SK-N-SH treated with all-trans-retinoic acid at 6 μM for 48 hours (cell line): ENCODE data around the gene MYH3.

ENCODE experiments used
- BACH2 ChIP-seq: fragments of 250-450 bp; sonication (Bioruptor Pico); IDR thresholded peaks from 2 replicates; pipeline ENCODE4 v1.9.0; 2021; ENCODE audit warnings: mild to moderate bottlenecking, borderline replicate concordance
- CSDC2 ChIP-seq: fragments of 250-450 bp; sonication (Bioruptor Pico); IDR thresholded peaks from 2 replicates; pipeline ENCODE4 v1.5.0; 2020; ENCODE audit warnings: mild to moderate bottlenecking, moderate library complexity
- ISL1 ChIP-seq: fragments of 250-450 bp; sonication (Bioruptor Pico); IDR thresholded peaks from 2 replicates; pipeline ENCODE4 v2.1.2; 2022; ENCODE audit warnings: mild to moderate bottlenecking, moderate library complexity
- PPARA ChIP-seq: fragments of 250-450 bp; sonication (Bioruptor Pico); IDR thresholded peaks from 2 replicates; pipeline ENCODE4 v1.5.0; 2020; ENCODE audit warnings: mild to moderate bottlenecking, borderline replicate concordance
- RARB ChIP-seq: fragments of 250-450 bp; sonication (Bioruptor Pico); IDR thresholded peaks from 2 replicates; pipeline ENCODE4 v1.8.0; 2021; ENCODE audit warnings: mild to moderate bottlenecking, moderate library complexity
- SNAI2 ChIP-seq: fragments of 250-450 bp; sonication (Bioruptor Pico); IDR thresholded peaks from 2 replicates; pipeline ENCODE4 v1.5.0; 2020; ENCODE audit warnings: mild to moderate bottlenecking, moderate library complexity
- ZC3H10 ChIP-seq: fragments of 250-450 bp; sonication (Bioruptor Pico); IDR thresholded peaks from 2 replicates; pipeline ENCODE4 v1.5.1; 2021; ENCODE audit warnings: mild to moderate bottlenecking, moderate library complexity
- ZFP3 ChIP-seq: fragments of 250-450 bp; sonication (Bioruptor Pico); IDR thresholded peaks from 2 replicates; pipeline ENCODE4 v1.5.0; 2020; ENCODE audit warnings: mild to moderate bottlenecking, moderate library complexity
- ZFP30 ChIP-seq: fragments of 450-650 bp; formaldehyde crosslinking; IDR thresholded peaks from 2 replicates; pipeline ENCODE4 v1.5.0; 2022; ENCODE audit warnings: mild to moderate bottlenecking, moderate library complexity
- ZNF70 ChIP-seq: fragments of 450-650 bp; formaldehyde crosslinking; IDR thresholded peaks from 2 replicates; pipeline ENCODE4 v1.5.0; 2020; ENCODE audit warnings: mild to moderate bottlenecking, moderate library complexity
- TF ChIP-seq, protein P1 (sequence below): fragments of 250-450 bp; sonication (Bioruptor Pico); IDR thresholded peaks from 2 replicates; pipeline ENCODE4 v1.8.0; 2020; ENCODE audit warnings: mild to moderate bottlenecking, moderate library complexity, borderline replicate concordance
- TF ChIP-seq, protein P2 (sequence below): fragments of 250-450 bp; sonication (Bioruptor Pico); IDR thresholded peaks from 2 replicates; pipeline ENCODE4 v1.5.0; 2020; ENCODE audit warnings: mild to moderate bottlenecking, moderate library complexity

DNA sequence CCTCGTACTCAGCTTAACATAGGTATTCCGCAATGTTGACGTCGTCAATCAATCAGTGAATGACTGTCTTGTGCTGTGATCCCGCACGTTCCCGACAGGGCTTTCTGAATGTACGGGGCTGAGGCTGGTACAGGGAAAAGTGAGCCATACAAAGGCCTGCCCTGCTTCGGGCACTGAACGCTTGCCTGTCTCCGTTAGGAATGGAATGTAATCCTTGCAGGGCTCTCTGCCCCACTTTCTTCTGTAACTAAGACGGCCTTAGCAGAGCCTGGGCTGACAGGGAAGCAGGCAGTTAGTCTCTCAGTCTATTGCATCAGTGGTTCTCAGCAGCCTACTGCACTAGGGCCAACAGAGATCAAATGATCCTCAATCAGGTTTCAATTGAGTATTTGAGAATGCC is 16.2 kb upstream of the MYH3 start:
- TF ChIP-seq, protein P1, sequence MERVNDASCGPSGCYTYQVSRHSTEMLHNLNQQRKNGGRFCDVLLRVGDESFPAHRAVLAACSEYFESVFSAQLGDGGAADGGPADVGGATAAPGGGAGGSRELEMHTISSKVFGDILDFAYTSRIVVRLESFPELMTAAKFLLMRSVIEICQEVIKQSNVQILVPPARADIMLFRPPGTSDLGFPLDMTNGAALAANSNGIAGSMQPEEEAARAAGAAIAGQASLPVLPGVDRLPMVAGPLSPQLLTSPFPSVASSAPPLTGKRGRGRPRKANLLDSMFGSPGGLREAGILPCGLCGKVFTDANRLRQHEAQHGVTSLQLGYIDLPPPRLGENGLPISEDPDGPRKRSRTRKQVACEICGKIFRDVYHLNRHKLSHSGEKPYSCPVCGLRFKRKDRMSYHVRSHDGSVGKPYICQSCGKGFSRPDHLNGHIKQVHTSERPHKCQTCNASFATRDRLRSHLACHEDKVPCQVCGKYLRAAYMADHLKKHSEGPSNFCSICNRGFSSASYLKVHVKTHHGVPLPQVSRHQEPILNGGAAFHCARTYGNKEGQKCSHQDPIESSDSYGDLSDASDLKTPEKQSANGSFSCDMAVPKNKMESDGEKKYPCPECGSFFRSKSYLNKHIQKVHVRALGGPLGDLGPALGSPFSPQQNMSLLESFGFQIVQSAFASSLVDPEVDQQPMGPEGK (CRISPR knock-in tag) = no peak
- TF ChIP-seq ZC3H10 (no peak), ISL1 (CRISPR knock-in tag) (no peak), ZNF70 (CRISPR knock-in tag) (no peak), RARB (CRISPR knock-in tag) (no peak), ZFP3 (CRISPR knock-in tag) (no peak), ZFP30 (CRISPR knock-in tag) (no peak), SNAI2 (CRISPR knock-in tag) (no peak), CSDC2 (CRISPR knock-in tag) (no peak), PPARA (CRISPR knock-in tag) (no peak), BACH2 (CRISPR knock-in tag) (no peak)
- TF ChIP-seq, protein P2, sequence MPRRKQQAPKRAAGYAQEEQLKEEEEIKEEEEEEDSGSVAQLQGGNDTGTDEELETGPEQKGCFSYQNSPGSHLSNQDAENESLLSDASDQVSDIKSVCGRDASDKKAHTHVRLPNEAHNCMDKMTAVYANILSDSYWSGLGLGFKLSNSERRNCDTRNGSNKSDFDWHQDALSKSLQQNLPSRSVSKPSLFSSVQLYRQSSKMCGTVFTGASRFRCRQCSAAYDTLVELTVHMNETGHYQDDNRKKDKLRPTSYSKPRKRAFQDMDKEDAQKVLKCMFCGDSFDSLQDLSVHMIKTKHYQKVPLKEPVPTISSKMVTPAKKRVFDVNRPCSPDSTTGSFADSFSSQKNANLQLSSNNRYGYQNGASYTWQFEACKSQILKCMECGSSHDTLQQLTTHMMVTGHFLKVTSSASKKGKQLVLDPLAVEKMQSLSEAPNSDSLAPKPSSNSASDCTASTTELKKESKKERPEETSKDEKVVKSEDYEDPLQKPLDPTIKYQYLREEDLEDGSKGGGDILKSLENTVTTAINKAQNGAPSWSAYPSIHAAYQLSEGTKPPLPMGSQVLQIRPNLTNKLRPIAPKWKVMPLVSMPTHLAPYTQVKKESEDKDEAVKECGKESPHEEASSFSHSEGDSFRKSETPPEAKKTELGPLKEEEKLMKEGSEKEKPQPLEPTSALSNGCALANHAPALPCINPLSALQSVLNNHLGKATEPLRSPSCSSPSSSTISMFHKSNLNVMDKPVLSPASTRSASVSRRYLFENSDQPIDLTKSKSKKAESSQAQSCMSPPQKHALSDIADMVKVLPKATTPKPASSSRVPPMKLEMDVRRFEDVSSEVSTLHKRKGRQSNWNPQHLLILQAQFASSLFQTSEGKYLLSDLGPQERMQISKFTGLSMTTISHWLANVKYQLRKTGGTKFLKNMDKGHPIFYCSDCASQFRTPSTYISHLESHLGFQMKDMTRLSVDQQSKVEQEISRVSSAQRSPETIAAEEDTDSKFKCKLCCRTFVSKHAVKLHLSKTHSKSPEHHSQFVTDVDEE (CRISPR knock-in tag) = no peak
